ENCODE data around the gene TSR2.
"Not testable (repeated sequence)": the region's sequence is repeated elsewhere in the genome, so short reads cannot be mapped to it uniquely, and the experiment has no call there.

TSR2 gene

DNA sequence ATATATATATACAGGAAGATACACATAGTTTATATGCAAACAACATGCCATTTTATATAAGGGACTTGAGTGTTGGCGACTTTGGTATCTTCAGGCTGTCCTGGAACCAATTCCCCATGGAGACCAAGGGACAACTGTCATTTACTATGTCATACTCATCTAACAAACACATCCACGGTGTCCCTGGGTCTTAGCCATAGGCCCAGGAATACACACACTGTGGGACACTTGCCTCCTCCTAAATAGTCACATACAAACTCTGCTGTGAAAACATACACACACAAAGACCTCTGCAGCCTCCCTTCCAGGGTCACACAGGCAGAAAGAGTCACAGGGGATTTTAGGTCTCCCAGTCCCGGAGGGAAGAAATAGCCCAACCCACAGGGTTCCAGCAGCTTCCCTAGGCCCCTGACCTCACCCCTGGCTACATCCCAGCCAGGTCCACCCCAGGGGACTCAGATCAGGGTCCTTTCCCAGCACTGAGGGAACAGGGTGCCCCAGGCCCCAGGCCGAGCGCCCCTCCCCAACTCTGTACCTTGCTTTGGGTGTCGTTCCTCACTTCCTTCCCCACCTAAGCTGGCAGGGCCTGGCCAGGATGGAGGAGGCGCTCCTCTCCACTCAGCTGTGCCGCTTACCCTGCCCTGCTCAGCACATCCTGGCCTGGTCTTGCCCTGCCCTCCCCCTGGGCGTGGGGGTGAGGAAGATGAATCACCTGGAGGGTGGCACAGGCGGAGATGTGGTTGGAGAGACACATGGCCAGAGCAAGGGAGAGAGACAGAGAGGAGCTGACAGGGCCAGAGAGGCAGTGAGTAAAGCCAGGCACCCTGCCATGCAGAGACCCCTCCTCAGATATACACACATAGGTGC, 34.0 kb downstream of the TSR2 start:
- DNase-seq = no peak

DNA sequence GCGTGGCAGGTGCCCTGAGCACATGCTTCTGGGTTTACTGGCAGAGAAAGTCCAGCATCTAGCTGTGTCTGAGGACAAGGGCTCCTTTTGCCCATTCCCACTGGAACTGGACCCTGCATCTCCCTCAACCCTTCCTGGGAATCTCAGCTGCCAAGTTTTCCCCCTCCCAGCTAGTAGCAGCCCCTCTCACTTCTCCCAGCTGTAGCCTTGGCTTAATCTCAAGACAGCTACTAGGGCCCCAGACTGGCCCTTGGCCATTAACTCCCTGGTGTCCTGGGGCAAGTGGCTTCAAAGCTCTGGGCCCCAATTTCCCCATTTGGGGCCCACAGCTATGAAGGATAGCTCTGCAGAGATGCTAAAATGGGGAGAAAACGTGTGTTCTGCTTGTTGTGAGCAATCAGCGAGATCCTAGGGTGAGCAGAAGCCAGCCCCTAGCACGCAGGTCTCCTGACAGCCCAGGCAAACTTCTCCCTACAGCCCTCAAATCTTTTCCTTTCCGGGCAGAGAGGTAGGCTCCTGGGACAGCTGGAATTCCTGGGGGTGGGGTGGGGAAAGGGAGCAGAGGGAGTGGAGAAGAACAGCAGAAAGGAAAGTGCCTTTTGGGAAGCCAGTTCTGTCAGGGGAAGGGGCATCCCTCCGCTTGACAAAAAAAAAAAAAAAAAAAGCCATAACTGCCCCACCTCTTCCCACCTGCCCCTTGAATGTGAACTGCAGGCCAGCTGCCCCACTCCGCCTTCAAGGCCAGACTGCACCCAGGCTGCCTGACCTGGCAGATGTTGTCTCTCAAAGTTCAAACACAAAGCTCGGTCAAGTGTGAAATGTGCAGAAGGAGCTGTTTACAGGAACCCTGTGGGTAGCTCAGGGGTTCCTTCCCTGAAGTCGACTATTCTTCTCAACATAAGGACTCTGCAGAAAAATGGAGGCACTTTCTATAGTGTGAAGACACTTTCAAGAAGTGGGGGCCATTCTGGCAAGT, 39.2 kb downstream of the TSR2 start:
- DNase-seq = peak; percentile 31

DNA sequence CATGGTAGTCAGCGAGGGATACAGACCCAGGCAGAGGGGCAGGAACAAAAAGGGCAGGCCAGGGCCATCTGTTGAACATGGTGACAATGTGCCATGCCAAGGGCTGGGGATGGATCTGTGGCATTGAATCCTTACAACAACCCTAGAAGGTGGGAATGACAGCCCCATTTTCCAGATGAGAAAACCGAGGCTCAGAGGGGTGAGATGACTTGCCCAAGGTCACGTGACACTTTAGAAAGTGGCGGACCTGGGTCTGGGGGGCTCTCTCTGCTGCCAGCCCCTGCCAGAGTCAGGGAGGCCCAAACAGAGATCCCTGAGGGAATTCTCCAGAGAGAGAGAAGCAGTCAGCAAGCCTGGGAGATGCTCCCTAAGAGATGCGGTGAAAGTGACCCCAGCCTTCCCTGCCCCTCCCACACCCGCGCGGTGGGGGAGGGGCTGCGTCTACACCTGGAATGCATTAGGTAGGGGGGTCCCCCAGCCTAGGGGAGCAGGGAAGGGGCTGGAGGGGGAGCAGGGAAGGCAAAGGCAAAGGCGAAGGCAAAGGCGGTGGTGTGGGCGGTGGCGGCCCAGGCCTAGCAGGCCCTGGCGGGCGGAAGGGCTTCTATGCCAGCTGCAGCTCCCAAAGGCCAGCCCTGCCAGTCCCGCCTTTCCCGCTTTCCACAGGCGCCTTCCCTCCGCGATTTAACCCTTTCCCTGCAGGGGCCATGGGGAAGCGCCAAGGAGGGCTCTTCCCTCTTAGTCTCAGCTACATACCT, 42.8 kb downstream of the TSR2 start:
- DNase-seq = peak; percentile 41

DNA sequence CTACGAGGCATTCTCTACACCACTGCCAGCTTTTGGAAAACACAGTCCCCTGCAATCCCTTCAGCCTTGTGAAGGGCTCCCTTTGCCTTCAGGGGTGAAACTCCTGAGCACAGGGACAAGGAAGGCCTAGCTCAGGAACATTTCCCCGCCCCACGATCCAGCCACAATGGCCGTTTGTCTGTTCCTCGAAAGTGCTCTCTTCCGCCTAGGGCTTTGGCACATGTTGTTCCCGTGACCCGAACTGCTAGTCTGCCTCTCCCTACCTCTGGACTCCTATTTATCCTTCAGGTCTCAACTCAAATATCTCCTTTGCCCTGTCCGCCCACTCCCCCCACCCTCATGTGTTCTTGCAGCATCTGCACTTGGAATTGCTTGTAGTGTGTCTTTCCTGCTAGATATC, 43.7 kb downstream of the TSR2 start:
- DNase-seq = no peak

DNA sequence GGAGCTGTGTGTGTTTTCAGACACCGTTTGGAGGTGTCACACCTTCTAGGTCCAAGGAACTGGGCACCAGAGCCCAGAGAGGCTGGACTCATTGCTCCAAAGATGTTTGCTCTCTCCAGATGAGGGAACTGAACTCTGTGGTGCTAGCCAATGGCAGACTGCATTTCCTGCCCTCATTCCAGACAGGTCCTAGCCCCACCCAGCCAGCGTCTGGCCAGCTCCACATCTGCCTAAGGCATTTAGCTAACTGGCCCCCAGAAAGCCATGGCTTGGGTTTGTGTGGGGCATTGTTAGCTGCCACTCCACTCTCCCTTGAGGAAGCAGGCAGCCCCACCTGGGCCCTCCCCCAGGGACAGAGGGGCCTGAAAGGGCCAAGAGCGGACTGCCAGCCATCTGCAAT, 44.5 kb downstream of the TSR2 start:
- DNase-seq = peak; percentile 13

DNA sequence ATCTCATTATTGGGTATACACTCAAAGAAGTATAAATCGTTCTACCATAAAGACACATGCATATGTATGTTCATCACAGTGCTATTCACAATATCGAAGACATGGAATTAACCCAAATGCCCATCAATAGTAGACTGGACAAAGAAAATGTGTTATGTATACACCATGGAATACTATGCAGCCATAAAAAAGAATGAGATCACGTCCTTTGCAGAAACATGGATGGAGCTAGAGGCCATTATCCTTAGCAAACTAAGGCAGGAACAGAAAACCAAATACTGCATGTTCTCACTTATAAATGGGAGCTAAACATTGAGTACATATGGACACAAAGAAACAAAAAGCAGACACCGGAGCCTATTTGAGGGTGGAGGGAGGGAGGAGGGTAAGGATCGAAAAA, 49.6 kb downstream of the TSR2 start:
- DNase-seq = not testable (repeated sequence)

DNA sequence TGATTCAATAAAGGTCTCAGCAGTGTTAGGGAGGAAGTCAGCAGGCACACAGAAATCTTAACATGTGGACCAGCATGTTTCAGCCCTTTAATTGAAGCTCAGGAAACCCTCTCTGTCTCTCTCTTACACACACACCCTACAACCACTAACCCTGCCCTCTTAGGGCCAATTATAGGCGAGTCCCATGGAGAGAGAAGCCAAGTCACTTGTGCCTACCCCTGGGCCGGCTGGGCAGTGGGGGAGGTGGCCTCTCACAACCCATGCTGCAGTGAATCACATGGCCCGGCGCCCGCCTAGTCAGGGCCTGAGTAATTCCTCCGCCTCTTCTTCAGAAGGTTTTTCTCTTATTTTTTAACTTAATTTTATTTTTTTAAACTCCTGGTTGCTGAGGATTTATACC, 52.1 kb downstream of the TSR2 start:
- no peak for DNase-seq

DNA sequence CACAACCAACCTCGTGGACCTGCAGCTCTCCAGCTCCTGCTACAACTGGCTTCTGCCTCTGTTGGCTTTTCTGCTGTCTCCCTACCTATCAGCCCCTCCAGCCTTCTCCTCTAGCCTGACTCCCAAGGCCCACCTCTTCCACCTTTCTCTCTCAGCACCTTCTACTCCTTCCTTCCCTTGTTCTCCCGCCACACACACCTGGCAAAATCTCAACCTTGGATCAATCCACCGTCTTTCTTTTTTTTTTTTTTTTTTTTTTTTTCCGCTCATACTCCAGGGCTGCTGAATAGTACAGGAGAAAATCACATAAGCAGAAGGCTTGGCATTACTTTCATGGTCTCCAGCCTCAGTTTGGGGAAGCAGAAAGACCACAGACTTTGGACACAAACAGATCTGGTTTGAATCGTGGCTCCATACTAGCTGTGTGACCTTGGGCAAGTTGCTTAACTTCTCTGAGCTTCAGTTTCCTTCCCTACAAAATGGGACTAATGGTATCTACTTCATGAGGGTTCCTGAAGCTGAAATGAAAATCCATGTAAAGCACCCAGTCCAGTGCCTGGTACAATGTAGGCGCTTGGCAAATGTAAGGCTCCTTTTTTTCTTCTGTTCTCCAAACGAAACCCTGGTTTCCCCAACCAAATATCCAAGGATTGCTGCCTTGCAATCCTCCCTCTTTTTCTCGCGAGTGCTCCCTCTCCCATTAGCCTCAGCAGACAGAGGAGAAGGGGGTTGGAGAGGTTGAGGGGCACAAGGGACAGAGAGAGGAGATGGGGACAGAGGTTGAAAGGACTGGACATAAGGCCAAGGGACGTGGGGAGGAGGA, 54.2 kb downstream of the TSR2 start:
- DNase-seq = no peak

All from NCI-H510A treated with DMSO at 0.1 percent for 48 hours (cell line).